WTC11 (cell line): ENCODE data around the gene CELF4. TPM values are rescaled to one million over a fixed set of nuclear protein-coding genes. Genes with fewer than 3 reads are reported as not detected.

Source experiments
- ATAC-seq: fragments of 200-7000 bp; cut with Tn5 transposase; 2 replicates; pipeline ENCODE4 v1.10.0; 2021; ENCODE audit warnings: mild to moderate bottlenecking, moderate library complexity
- CTCF ChIA-PET: fragments of 300-600 bp; sonication (Branson Sonifier 250); formaldehyde crosslinking; loops from one replicate; lab custom pipeline; 2021; ENCODE audit warnings: antibody characterized with exemption; lab: Charles Lee
- POLR2A ChIA-PET: fragments of 350-600 bp; sonication (Branson Sonifier 250); formaldehyde crosslinking; loops from one replicate; lab custom pipeline; 2021; ENCODE audit warnings: antibody characterized with exemption; lab: Charles Lee
- DNase-seq: peaks from one replicate; pipeline ENCODE4 v3.0.0; 2021; ENCODE audit warnings: low spot score
- H3K27ac Mint-ChIP-seq: 2 replicates; pipeline ENCODE4 v1.8.0; 2021; ENCODE audit warnings: mixed read lengths
- H3K27me3 Mint-ChIP-seq: 2 replicates; pipeline ENCODE4 v1.8.0; 2021; ENCODE audit warnings: low read depth, mild to moderate bottlenecking, moderate library complexity, mixed read lengths
- H3K36me3 Mint-ChIP-seq: 2 replicates; pipeline ENCODE4 v1.8.0; 2021; ENCODE audit warnings: mixed read lengths
- H3K4me1 Mint-ChIP-seq: 2 replicates; pipeline ENCODE4 v1.8.0; 2022; ENCODE audit warnings: mixed read lengths
- H3K4me3 Mint-ChIP-seq: 2 replicates; pipeline ENCODE4 v1.8.0; 2021; ENCODE audit warnings: mild to moderate bottlenecking, moderate library complexity, mixed read lengths
- H3K9me3 Mint-ChIP-seq: 2 replicates; pipeline ENCODE4 v1.8.0; 2021; ENCODE audit warnings: mixed read lengths
- CBFB ChIP-seq: sonication (generic); formaldehyde crosslinking; IDR thresholded peaks from 2 replicates; pipeline ENCODE4 v1.8.1; 2022; ENCODE audit warnings: mild to moderate bottlenecking, low read depth, missing genetic modification reagents
- ELF4 ChIP-seq: sonication (generic); formaldehyde crosslinking; IDR thresholded peaks from 2 replicates; pipeline ENCODE4 v1.8.1; 2022; ENCODE audit warnings: low read depth, mild to moderate bottlenecking, moderate library complexity, missing genetic modification reagents
- ETV6 ChIP-seq: sonication (generic); formaldehyde crosslinking; IDR thresholded peaks from 2 replicates; pipeline ENCODE4 v1.8.1; 2022; ENCODE audit warnings: mild to moderate bottlenecking, missing genetic modification reagents
- JAZF1 ChIP-seq: fragments of 250-450 bp; sonication (Bioruptor Pico); IDR thresholded peaks from 2 replicates; pipeline ENCODE4 v1.9.0; 2021; ENCODE audit warnings: moderate library complexity, mild to moderate bottlenecking, inconsistent platforms
- JUN ChIP-seq: sonication (generic); formaldehyde crosslinking; IDR thresholded peaks from 2 replicates; pipeline ENCODE4 v1.8.0; 2023; ENCODE audit warnings: mild to moderate bottlenecking, missing genetic modification reagents
- NFYB ChIP-seq: sonication (generic); formaldehyde crosslinking; conservative IDR thresholded peaks from 2 replicates; pipeline ENCODE4 v1.8.0; 2022; ENCODE audit warnings: low read depth, missing genetic modification reagents
- SMAD3 ChIP-seq: sonication (generic); formaldehyde crosslinking; IDR thresholded peaks from 2 replicates; pipeline ENCODE4 v1.8.0; 2022; ENCODE audit warnings: missing genetic modification reagents, mild to moderate bottlenecking, borderline replicate concordance
- SP1 ChIP-seq: sonication (generic); formaldehyde crosslinking; conservative IDR thresholded peaks from 2 replicates; pipeline ENCODE4 v1.8.1; 2022; ENCODE audit warnings: missing genetic modification reagents
- TEAD1 ChIP-seq: sonication (generic); formaldehyde crosslinking; IDR thresholded peaks from 2 replicates; pipeline ENCODE4 v1.8.0; 2022; ENCODE audit warnings: mild to moderate bottlenecking, missing genetic modification reagents
- TEAD4 ChIP-seq: sonication (generic); formaldehyde crosslinking; IDR thresholded peaks from 2 replicates; pipeline ENCODE4 v1.8.0; 2022; ENCODE audit warnings: mild to moderate bottlenecking, missing genetic modification reagents
- TP53 ChIP-seq: sonication (generic); formaldehyde crosslinking; IDR thresholded peaks from 2 replicates; pipeline ENCODE4 v1.8.1; 2023; ENCODE audit warnings: mild to moderate bottlenecking, missing genetic modification reagents
- ZBTB21 ChIP-seq: sonication (generic); formaldehyde crosslinking; IDR thresholded peaks from 2 replicates; pipeline ENCODE4 v1.8.1; 2023; ENCODE audit warnings: mild to moderate bottlenecking, missing genetic modification reagents, borderline replicate concordance
- ZNF138 ChIP-seq: sonication (generic); formaldehyde crosslinking; conservative IDR thresholded peaks from 2 replicates; pipeline ENCODE4 v1.8.1; 2022; ENCODE audit warnings: mild to moderate bottlenecking, moderate library complexity, missing genetic modification reagents
- ZNF396 ChIP-seq: fragments of 250-450 bp; sonication (Bioruptor Pico); IDR thresholded peaks from 2 replicates; pipeline ENCODE4 v1.8.0; 2021; ENCODE audit warnings: mild to moderate bottlenecking, moderate library complexity, borderline replicate concordance
- ZNF423 ChIP-seq: fragments of 250-450 bp; sonication (Bioruptor Pico); IDR thresholded peaks from 2 replicates; pipeline ENCODE4 v2.1.2; 2022; ENCODE audit warnings: mild to moderate bottlenecking, moderate library complexity
- total RNA-seq: library from RNA; stranded (reverse); gene quantifications from 3 replicates; pipeline ENCODE4 v1.2.3, GENCODE V29; 2021
- TF ChIP-seq, protein P1 (sequence below): sonication (generic); formaldehyde crosslinking; IDR thresholded peaks from 2 replicates; pipeline ENCODE4 v1.8.1; 2022; ENCODE audit warnings: mild to moderate bottlenecking, missing genetic modification reagents, moderate library complexity, borderline replicate concordance
- TF ChIP-seq, protein P2 (sequence below): fragments of 250-450 bp; sonication (Bioruptor Pico); conservative IDR thresholded peaks from 2 replicates; pipeline ENCODE4 v1.9.0; 2021; ENCODE audit warnings: mild to moderate bottlenecking
- TF ChIP-seq, protein P3 (sequence below): sonication (generic); formaldehyde crosslinking; IDR thresholded peaks from 2 replicates; pipeline ENCODE4 v1.8.1; 2022; ENCODE audit warnings: missing genetic modification reagents, borderline replicate concordance
- TF ChIP-seq, protein P4 (sequence below): sonication (generic); formaldehyde crosslinking; IDR thresholded peaks from 2 replicates; pipeline ENCODE4 v1.8.0; 2023; ENCODE audit warnings: missing genetic modification reagents, mild to moderate bottlenecking, borderline replicate concordance

CELF4 gene
- total RNA-seq, 1 experiment from 2014 or later: 2.9 TPM

DNA sequence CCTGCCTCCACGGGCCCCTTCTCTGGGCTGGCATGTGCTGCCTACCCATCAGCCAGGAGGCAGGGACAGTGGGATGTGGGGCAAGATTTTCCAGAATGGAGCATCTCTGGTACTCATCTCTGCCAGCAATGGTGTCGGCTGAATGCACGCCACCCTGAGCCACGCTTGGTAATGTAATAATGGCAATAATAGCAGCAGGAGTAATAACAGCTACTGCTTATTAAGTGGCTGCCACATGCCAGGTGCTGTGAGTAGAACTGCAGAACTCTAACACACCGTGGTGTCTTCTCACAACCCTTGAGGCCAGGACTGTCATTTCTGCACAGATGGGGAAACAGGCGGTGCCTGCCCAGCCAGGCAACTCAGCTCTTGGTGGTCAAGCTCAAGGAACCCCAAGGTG, 113.6 kb downstream of the CELF4 start:
- peaks cover 39% of the 10 kb centered on the region for H3K4me1 Mint-ChIP-seq
- ChIA-PET POLR2A (no interaction called here), CTCF (no interaction called here)
- DNase-seq (no peak), ATAC-seq (no peak)
- no peaks in the 10 kb centered on the region for H3K36me3 Mint-ChIP-seq
- H3K27ac Mint-ChIP-seq: no peak overlapping the region
- peaks cover 11% of the 10 kb centered on the region for H3K27me3 Mint-ChIP-seq
- H3K4me3 Mint-ChIP-seq: no peak overlapping the region
- no peaks in the 10 kb centered on the region for H3K9me3 Mint-ChIP-seq
- TF ChIP-seq ZNF138 (CRISPR knock-in tag) (no peak), SMAD3 (CRISPR knock-in tag) (no peak), TEAD4 (CRISPR knock-in tag) (no peak), JAZF1 (CRISPR knock-in tag) (no peak), ZNF396 (CRISPR knock-in tag) (no peak)
- TF ChIP-seq, protein P1, sequence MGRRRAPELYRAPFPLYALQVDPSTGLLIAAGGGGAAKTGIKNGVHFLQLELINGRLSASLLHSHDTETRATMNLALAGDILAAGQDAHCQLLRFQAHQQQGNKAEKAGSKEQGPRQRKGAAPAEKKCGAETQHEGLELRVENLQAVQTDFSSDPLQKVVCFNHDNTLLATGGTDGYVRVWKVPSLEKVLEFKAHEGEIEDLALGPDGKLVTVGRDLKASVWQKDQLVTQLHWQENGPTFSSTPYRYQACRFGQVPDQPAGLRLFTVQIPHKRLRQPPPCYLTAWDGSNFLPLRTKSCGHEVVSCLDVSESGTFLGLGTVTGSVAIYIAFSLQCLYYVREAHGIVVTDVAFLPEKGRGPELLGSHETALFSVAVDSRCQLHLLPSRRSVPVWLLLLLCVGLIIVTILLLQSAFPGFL (CRISPR knock-in tag): no peak
- TF ChIP-seq, protein P2, sequence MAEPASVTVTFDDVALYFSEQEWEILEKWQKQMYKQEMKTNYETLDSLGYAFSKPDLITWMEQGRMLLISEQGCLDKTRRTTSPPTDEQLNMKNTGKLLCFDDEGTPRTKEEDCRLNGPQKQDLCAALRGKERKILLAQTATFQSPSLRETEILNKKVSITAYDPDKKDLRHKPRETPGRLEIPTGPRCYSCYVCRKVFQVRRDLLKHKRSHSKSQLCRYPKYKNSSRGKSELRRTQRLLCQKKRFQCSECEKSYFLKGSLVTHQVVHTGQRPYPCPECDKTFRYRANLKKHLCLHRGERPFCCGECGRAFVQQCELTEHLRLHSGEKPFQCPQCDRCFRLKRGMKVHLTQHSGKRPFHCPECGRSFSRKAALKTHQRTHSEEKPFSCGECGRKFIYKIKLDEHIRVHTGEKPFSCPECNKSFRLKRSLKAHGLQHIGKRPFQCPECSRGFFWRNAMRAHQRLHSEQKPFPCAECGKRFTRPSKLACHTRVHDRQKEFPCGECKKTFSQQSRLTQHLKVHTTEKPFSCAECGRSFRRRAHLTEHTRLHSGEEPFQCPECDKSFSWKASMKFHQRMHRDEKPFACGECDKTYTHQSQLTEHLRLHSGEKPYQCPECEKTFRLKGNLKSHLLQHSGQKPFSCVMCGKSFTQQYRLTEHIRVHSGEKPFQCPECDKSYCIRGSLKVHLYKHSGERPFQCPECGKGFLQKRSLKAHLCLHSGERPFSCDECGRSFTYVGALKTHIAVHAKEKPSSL: no peak

DNA sequence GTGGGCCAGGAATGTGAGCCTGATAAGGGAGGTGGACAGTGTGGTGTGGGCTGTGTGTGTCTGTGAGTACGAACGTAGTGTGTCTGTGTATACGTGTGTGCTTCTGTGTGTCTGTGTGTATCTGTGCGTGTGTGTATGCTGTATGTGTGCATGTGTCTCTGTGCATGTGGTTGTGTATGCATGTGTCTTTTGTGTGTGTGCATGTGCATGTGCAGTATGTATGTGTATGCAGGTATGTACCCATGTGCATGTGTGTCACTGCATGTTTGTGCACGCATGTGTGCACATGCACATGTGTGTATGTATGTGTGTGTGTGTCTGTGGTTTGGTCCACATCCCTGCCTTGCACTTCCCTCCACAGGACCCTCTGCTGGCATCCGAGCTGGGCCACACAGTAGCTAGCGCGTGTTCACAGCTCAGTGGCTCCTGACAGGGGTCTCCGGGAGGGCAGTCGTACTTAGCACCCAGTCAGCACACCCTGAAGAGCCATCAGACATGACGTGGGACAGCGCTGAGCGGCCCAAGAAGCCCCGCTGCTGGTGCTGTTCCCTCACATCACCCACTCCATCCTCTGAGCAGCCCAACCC, 114.3 kb downstream of the CELF4 start:
- ATAC-seq (no peak), DNase-seq (no peak)
- H3K4me1 Mint-ChIP-seq: peaks cover 39% of the 10 kb centered on the region
- H3K9me3 Mint-ChIP-seq: no peaks in the 10 kb centered on the region
- H3K4me3 Mint-ChIP-seq: no peak overlapping the region
- H3K36me3 Mint-ChIP-seq: no peaks in the 10 kb centered on the region
- TF ChIP-seq, protein P3, sequence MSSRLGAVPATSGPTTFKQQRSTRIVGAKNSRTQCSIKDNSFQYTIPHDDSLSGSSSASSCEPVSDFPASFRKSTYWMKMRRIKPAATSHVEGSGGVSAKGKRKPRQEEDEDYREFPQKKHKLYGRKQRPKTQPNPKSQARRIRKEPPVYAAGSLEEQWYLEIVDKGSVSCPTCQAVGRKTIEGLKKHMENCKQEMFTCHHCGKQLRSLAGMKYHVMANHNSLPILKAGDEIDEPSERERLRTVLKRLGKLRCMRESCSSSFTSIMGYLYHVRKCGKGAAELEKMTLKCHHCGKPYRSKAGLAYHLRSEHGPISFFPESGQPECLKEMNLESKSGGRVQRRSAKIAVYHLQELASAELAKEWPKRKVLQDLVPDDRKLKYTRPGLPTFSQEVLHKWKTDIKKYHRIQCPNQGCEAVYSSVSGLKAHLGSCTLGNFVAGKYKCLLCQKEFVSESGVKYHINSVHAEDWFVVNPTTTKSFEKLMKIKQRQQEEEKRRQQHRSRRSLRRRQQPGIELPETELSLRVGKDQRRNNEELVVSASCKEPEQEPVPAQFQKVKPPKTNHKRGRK: no peak
- TF ChIP-seq CBFB (CRISPR knock-in tag): no peak
- ChIA-PET CTCF (no interaction called here), POLR2A (no interaction called here)
- H3K27me3 Mint-ChIP-seq: peaks cover 11% of the 10 kb centered on the region
- H3K27ac Mint-ChIP-seq: no peak overlapping the region

DNA sequence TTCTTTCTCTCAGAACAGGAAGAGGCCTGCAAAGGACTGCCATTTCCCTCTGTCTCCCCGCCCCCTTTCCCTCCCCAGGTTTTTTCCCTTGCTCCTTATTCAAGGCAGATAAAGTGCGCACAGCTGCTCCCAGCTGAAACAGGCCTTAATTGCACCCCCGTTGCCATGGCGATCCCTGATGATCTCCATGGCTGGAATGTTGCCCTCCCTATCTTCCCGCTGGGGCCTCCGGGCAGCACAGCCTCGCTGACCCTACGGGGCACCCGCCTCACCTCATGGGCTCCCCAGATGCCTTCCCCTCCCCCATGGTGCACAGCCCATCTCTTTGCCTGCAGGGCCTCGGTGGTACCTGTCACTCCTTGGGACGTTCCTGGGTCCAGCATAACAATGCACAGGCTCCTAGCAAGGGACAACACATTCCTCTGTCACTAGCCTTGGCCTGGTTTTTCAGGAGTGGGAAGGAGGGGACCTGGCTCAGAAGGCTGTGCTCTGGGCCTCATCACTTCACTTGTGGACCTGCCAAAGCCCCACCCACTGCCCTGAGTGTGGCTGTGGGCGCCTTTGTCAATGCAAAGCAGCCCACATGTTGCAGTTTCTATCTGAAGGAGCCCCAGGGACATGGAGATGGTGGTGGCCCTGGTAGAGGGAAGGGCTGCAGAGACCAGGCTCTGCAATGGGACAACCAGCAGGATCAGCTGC, 115.0 kb downstream of the CELF4 start:
- Mint-ChIP-seq H3K27ac (no peak overlapping the region), H3K4me1 (peaks cover 39% of the 10 kb centered on the region), H3K36me3 (no peaks in the 10 kb centered on the region), H3K9me3 (no peaks in the 10 kb centered on the region), H3K4me3 (peak overlapping the region; percentile 10), H3K27me3 (peaks cover 11% of the 10 kb centered on the region)
- ChIA-PET POLR2A (no interaction called here), CTCF (no interaction called here)
- DNase-seq (peak; percentile 75), ATAC-seq (peak; percentile 74)
- TF ChIP-seq ELF4 (CRISPR knock-in tag): no peak
- TF ChIP-seq TEAD4 (CRISPR knock-in tag): 0 out of 2 replicates have a peak, but pooled peaks have one; percentile 28
- TF ChIP-seq JUN (CRISPR knock-in tag): no peak
- 0 out of 2 replicates have a peak, but pooled peaks have one; percentile 25 for TF ChIP-seq SP1 (CRISPR knock-in tag)
- TF ChIP-seq ZNF423: peak; percentile 97
- TF ChIP-seq TEAD1: peak; percentile 86; the same call in 1 of the 2 replicates
- no peak for TF ChIP-seq NFYB (CRISPR knock-in tag)
- TF ChIP-seq ZBTB21 (CRISPR knock-in tag): 0 out of 2 replicates have a peak, but pooled peaks have one; percentile 57
- 0 out of 2 replicates have a peak, but pooled peaks have one; percentile 27 for TF ChIP-seq ETV6 (CRISPR knock-in tag)
- TF ChIP-seq, protein P4, sequence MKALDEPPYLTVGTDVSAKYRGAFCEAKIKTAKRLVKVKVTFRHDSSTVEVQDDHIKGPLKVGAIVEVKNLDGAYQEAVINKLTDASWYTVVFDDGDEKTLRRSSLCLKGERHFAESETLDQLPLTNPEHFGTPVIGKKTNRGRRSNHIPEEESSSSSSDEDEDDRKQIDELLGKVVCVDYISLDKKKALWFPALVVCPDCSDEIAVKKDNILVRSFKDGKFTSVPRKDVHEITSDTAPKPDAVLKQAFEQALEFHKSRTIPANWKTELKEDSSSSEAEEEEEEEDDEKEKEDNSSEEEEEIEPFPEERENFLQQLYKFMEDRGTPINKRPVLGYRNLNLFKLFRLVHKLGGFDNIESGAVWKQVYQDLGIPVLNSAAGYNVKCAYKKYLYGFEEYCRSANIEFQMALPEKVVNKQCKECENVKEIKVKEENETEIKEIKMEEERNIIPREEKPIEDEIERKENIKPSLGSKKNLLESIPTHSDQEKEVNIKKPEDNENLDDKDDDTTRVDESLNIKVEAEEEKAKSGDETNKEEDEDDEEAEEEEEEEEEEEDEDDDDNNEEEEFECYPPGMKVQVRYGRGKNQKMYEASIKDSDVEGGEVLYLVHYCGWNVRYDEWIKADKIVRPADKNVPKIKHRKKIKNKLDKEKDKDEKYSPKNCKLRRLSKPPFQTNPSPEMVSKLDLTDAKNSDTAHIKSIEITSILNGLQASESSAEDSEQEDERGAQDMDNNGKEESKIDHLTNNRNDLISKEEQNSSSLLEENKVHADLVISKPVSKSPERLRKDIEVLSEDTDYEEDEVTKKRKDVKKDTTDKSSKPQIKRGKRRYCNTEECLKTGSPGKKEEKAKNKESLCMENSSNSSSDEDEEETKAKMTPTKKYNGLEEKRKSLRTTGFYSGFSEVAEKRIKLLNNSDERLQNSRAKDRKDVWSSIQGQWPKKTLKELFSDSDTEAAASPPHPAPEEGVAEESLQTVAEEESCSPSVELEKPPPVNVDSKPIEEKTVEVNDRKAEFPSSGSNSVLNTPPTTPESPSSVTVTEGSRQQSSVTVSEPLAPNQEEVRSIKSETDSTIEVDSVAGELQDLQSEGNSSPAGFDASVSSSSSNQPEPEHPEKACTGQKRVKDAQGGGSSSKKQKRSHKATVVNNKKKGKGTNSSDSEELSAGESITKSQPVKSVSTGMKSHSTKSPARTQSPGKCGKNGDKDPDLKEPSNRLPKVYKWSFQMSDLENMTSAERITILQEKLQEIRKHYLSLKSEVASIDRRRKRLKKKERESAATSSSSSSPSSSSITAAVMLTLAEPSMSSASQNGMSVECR (CRISPR knock-in tag): no peak
- TF ChIP-seq TP53 (CRISPR knock-in tag): peak; percentile 31; the same call in 1 of the 2 replicates
